Kidney (tissue), 14 donors: ENCODE data around the gene TBC1D9B. TPM values are rescaled to one million over a fixed set of nuclear protein-coding genes. Genes with fewer than 3 reads are reported as not detected.

ENCODE experiments used
- DNase-seq, 5 donors: peaks; one replicate each; pipeline ENCODE4 v3.0.0-alpha.2; 2013 to 2020
- FAIRE-seq: peaks from 2 replicates; lab custom pipeline; 2012; peaks lifted over from hg19 to GRCh38; lab: Jason Lieb, UNC
- H3K27ac ChIP-seq, 2 donors: one replicate each; pipeline ENCODE4 v1.7.0; 2013; ENCODE audit warnings: low read depth in 2 of 2, low read length in 2 of 2, inconsistent platforms in 1 of 2
- H3K27me3 ChIP-seq: one replicate; pipeline ENCODE4 v1.7.1; 2013; ENCODE audit warnings: low read length, inconsistent platforms; ENCODE audit not compliant: control insufficient read depth, insufficient read depth
- H3K36me3 ChIP-seq, 3 donors: one replicate each; pipeline versions ENCODE4 v1.7.0 to v1.7.1; 2013; ENCODE audit warnings: low read length in 3 of 3, control low read depth in 1 of 3, inconsistent platforms in 1 of 3; ENCODE audit not compliant: insufficient read depth in 3 of 3, control insufficient read depth in 2 of 3
- H3K4me1 ChIP-seq, 3 donors: one replicate each; pipeline versions ENCODE4 v1.7.0 to v1.7.1; 2013; ENCODE audit warnings: low read length in 3 of 3, inconsistent platforms in 1 of 3, low read depth in 1 of 3; ENCODE audit not compliant: control insufficient read depth in 2 of 3, insufficient read depth in 2 of 3
- H3K4me3 ChIP-seq, 3 donors: one replicate each; pipeline versions ENCODE4 v1.7.0 to v1.8.1; 2013; ENCODE audit warnings: low read length in 3 of 3, control low read depth in 1 of 3, inconsistent platforms in 1 of 3
- H3K9ac ChIP-seq, 3 donors: one replicate each; pipeline versions ENCODE4 v1.7.0 to v1.7.1; 2013; ENCODE audit warnings: low read length in 3 of 3, control low read depth in 1 of 3, inconsistent platforms in 1 of 3
- H3K9me3 ChIP-seq, 3 donors: one replicate each; pipeline versions ENCODE4 v1.7.0 to v1.7.1; 2013; ENCODE audit warnings: low read length in 3 of 3, control low read depth in 1 of 3, inconsistent platforms in 1 of 3; ENCODE audit not compliant: control insufficient read depth in 2 of 3, insufficient read depth in 1 of 3
- CTCF ChIP-seq: IDR thresholded peaks from 3 replicates; pipeline ENCODE4 v1.5.1; 2012; ENCODE audit warnings: mild to moderate bottlenecking, moderate library complexity, borderline replicate concordance; ENCODE audit not compliant: insufficient read depth; ENCODE audit errors: extremely low read depth
- intact Hi-C: fragments of 100-400 bp; cut with DNase I; formaldehyde crosslinking; loops from one replicate; pipeline ENCODE4 v1.11.1; 2022
- polyA plus RNA-seq: library from polyadenylated mRNA; stranded (reverse); fragments of 350-450 nt; fragmentation: Illumina TruSeq; extraction: RNeasy Lipid Tissue Mini Kit (QIAGEN cat#74804); gene quantifications from one replicate; pipeline ENCODE4 v1.2.3, GENCODE V29; 2014; ENCODE audit warnings: low read depth, low replicate concordance; ENCODE audit not compliant: insufficient read depth
- total RNA-seq: library from RNA; stranded (reverse); fragmentation: NEBNext Ultra II Directional; extraction: Animal tissue kit (Norgen Biotek cat#: 25700); gene quantifications from one replicate; pipeline ENCODE4 v1.2.1, GENCODE V29; 2021
- donor health status: control.
- donor health status: control.
- donor health status: control.
- donor health status: control.
- donor health status: control.
- donor health status: DM: yes; HTN: yes; CAD: no.
- donor health status: Normal renal cell carcinoma (clear cell type).

Gene TBC1D9B
- total and polyA plus RNA-seq, 2 donors from 2014 or later: 49.5 to 117 TPM

GRCh38 chr5:179913461-179913860, 5.8 kb upstream of the TBC1D9B start:
- TF ChIP-seq CTCF: no peak
- Histone ChIP-seq H3K4me3 (no peak overlapping the region), H3K36me3 (no peaks in the 10 kb centered on the region), H3K27me3 (no peaks in the 10 kb centered on the region), H3K4me1 (peaks cover 0 to 2% (median 0%) of the 10 kb centered on the region in 3 donors), H3K27ac (no peak overlapping the region), H3K9me3 (no peaks in the 10 kb centered on the region), H3K9ac (no peak overlapping the region)
- intact Hi-C loops: no loop called here
- DNase-seq (no peak), FAIRE-seq (no peak)

GRCh38 chr5:179912951-179913350, 5.3 kb upstream of the TBC1D9B start:
- TF ChIP-seq CTCF: no peak
- Histone ChIP-seq H3K36me3 (no peaks in the 10 kb centered on the region), H3K27me3 (no peaks in the 10 kb centered on the region), H3K9ac (no peak overlapping the region), H3K27ac (no peak overlapping the region), H3K4me1 (peaks cover 0 to 2% (median 0%) of the 10 kb centered on the region in 3 donors), H3K9me3 (no peaks in the 10 kb centered on the region), H3K4me3 (no peak overlapping the region)
- FAIRE-seq (no peak), DNase-seq (no peak)
- intact Hi-C loops: no loop called here

- H3K27me3 ChIP-seq: no peaks in the 10 kb centered on the region
- FAIRE-seq: no peak
- intact Hi-C loops: no loop called here
- DNase-seq: no peak
- no peak overlapping the region for H3K4me3 ChIP-seq
- no peaks in the 10 kb centered on the region for H3K36me3 ChIP-seq
- H3K9me3 ChIP-seq: no peaks in the 10 kb centered on the region
- peaks cover 0 to 2% (median 0%) of the 10 kb centered on the region in 3 donors for H3K4me1 ChIP-seq
- no peak overlapping the region for H3K9ac ChIP-seq
- TF ChIP-seq CTCF: no peak
- no peak overlapping the region for H3K27ac ChIP-seq
Observed at GRCh38 chr5:179912386-179912785, 4.7 kb upstream of the TBC1D9B start.

GRCh38 chr5:179909224-179909623, 1.5 kb upstream of the TBC1D9B start:
- no peak for TF ChIP-seq CTCF
- Histone ChIP-seq H3K27ac (no peak overlapping the region), H3K4me3 (no peak overlapping the region), H3K9me3 (no peaks in the 10 kb centered on the region), H3K9ac (no peak overlapping the region), H3K36me3 (peaks cover 0 to 2% (median 0%) of the 10 kb centered on the region in 3 donors), H3K27me3 (no peaks in the 10 kb centered on the region), H3K4me1 (peaks cover 0 to 6% (median 0%) of the 10 kb centered on the region in 3 donors)
- no peak for DNase-seq
- intact Hi-C loops: no loop called here
- FAIRE-seq: no peak
